Liver (tissue), 9 donors: ENCODE data around the gene UBR4. TPM values are rescaled to one million over a fixed set of nuclear protein-coding genes. Genes with fewer than 3 reads are reported as not detected.
A peak's percentile ranks its signal among the peaks of the same experiment; 100 is the strongest.

Source experiments
- DNase-seq: peaks from one replicate; pipeline ENCODE4 v3.0.0-alpha.2; 2017; ENCODE audit warnings: low spot score
- H3K27ac ChIP-seq, 2 donors: one replicate each; pipeline ENCODE4 v1.7.0; 2013; ENCODE audit warnings: inconsistent platforms in 2 of 2, low read length in 2 of 2, control low read depth in 1 of 2, low read depth in 1 of 2, mild to moderate bottlenecking in 1 of 2
- H3K27me3 ChIP-seq, 4 donors: one replicate each; pipeline versions ENCODE4 v1.6.1 to v1.7.0; 2013; ENCODE audit warnings: low read length in 3 of 4, inconsistent platforms in 1 of 4, mild to moderate bottlenecking in 1 of 4, moderate library complexity in 1 of 4; ENCODE audit not compliant: control insufficient read depth in 4 of 4, insufficient read depth in 4 of 4
- H3K36me3 ChIP-seq, 4 donors: one replicate each; pipeline versions ENCODE4 v1.6.1 to v1.7.0; 2013; ENCODE audit warnings: low read length in 3 of 4, mild to moderate bottlenecking in 3 of 4, low read depth in 1 of 4, moderate library complexity in 1 of 4; ENCODE audit not compliant: control insufficient read depth in 4 of 4, insufficient read depth in 3 of 4
- H3K4me1 ChIP-seq, 4 donors: one replicate each; pipeline versions ENCODE4 v1.6.1 to v1.7.0; 2013; ENCODE audit warnings: low read length in 3 of 4, mild to moderate bottlenecking in 3 of 4, moderate library complexity in 1 of 4; ENCODE audit not compliant: control insufficient read depth in 4 of 4, insufficient read depth in 4 of 4
- H3K4me3 ChIP-seq, 3 donors: one replicate each; pipeline versions ENCODE4 v1.6.1 to v1.7.0; 2013; ENCODE audit warnings: low read length in 3 of 3, control low read depth in 1 of 3, low read depth in 1 of 3, mild to moderate bottlenecking in 1 of 3
- H3K9ac ChIP-seq, 2 donors: one replicate each; pipeline ENCODE4 v1.7.0; 2013; ENCODE audit warnings: low read length in 2 of 2, mild to moderate bottlenecking in 2 of 2, moderate library complexity in 2 of 2, control low read depth in 1 of 2, low read depth in 1 of 2
- H3K9me3 ChIP-seq, 4 donors: one replicate each; pipeline versions ENCODE4 v1.6.1 to v1.7.0; 2013; ENCODE audit warnings: low read length in 3 of 4; ENCODE audit not compliant: control insufficient read depth in 4 of 4
- EGR1 ChIP-seq, 2 donors: IDR thresholded peaks; 2 replicates each; pipeline ENCODE4 v1.6.1; 2016 to 2018; ENCODE audit warnings: antibody characterized with exemption in 2 of 2, low read depth in 2 of 2
- FOXA1 ChIP-seq: IDR thresholded peaks from 2 replicates; pipeline ENCODE4 v1.6.1; 2016; ENCODE audit warnings: antibody characterized with exemption
- GABPA ChIP-seq, 2 donors: IDR thresholded peaks in 1 of 2; conservative IDR thresholded peaks in 1 of 2; 2 replicates each; pipeline ENCODE4 v1.6.1; 2016; ENCODE audit warnings: antibody characterized with exemption in 2 of 2, mild to moderate bottlenecking in 1 of 2, moderate library complexity in 1 of 2
- HNF4A ChIP-seq, 2 donors: conservative IDR thresholded peaks; 2 replicates each; pipeline ENCODE4 v1.6.1; 2016; ENCODE audit warnings: antibody characterized with exemption in 2 of 2, mild to moderate bottlenecking in 2 of 2
- HNF4G ChIP-seq: IDR thresholded peaks from 2 replicates; pipeline ENCODE4 v1.6.1; 2016; ENCODE audit warnings: antibody characterized with exemption
- JUND ChIP-seq, 2 donors: IDR thresholded peaks; 2 replicates each; pipeline ENCODE4 v1.6.1; 2016; ENCODE audit warnings: antibody characterized with exemption in 2 of 2
- NR2F2 ChIP-seq: IDR thresholded peaks from 2 replicates; pipeline ENCODE4 v1.6.1; 2016; ENCODE audit warnings: antibody characterized with exemption
- RAD21 ChIP-seq, 2 donors: IDR thresholded peaks; 2 replicates each; pipeline ENCODE4 v1.6.1; 2016; ENCODE audit warnings: antibody characterized with exemption in 2 of 2, mild to moderate bottlenecking in 2 of 2
- RXRA ChIP-seq, 2 donors: IDR thresholded peaks; 2 replicates each; pipeline ENCODE4 v1.6.1; 2017 to 2018; ENCODE audit warnings: antibody characterized with exemption in 2 of 2, mild to moderate bottlenecking in 1 of 2
- SP1 ChIP-seq: IDR thresholded peaks from 2 replicates; pipeline ENCODE4 v1.6.1; 2018; ENCODE audit warnings: antibody characterized with exemption, mild to moderate bottlenecking
- YY1 ChIP-seq: IDR thresholded peaks from 2 replicates; pipeline ENCODE4 v1.6.1; 2016; ENCODE audit warnings: antibody characterized with exemption, mild to moderate bottlenecking
- WGBS: extraction: QIAGEN DNeasy Blood & Tissue Kit; methylation state at CpG from one replicate; pipeline ENCODE4 v1.1.7; 2013; 5-methylcytosine and 5-hydroxymethylcytosine counted together
- polyA plus RNA-seq, 2 donors: library from polyadenylated mRNA; stranded (reverse) in 1 of 2; unstranded in 1 of 2; fragments of 200-250 nt in 1 of 2; fragments of >200 nt in 1 of 2; fragmentation: Nextera tagmentation in 1 of 2; extraction: Ambion mirVana in 1 of 2; gene quantifications; one replicate each; pipeline versions ENCODE4 v1.2.1 to v1.2.3, GENCODE V29; 2013 to 2015
- total RNA-seq, 2 donors: library from RNA; depleted of rRNA; stranded (reverse); fragments of >200 nt; gene quantifications; one replicate each; pipeline ENCODE4 v1.2.3, GENCODE V29; 2014
- TF ChIP-seq, protein P1 (sequence below): IDR thresholded peaks from 2 replicates; pipeline ENCODE4 v1.6.1; 2016; ENCODE audit warnings: antibody characterized with exemption, mild to moderate bottlenecking
- TF ChIP-seq, protein P2 (sequence below): IDR thresholded peaks from 2 replicates; pipeline ENCODE4 v1.6.1; 2016; ENCODE audit warnings: antibody characterized with exemption
- TF ChIP-seq, protein P3 (sequence below): IDR thresholded peaks from 2 replicates; pipeline ENCODE4 v1.6.1; 2016; ENCODE audit warnings: antibody characterized with exemption
- TF ChIP-seq, protein P4 (sequence below): IDR thresholded peaks from 2 replicates; pipeline ENCODE4 v1.6.1; 2016; ENCODE audit warnings: antibody characterized with exemption
- TF ChIP-seq, protein P5 (sequence below): fragments of 150-350 bp; IDR thresholded peaks from 2 replicates; pipeline ENCODE4 v1.5.1; 2017; ENCODE audit warnings: improper control_type of control experiment, low read depth, low read length; ENCODE audit not compliant: missing input control
- donor health status: healthy.
- donor health status: healthy.
- donor health status: healthy.
- donor health status: healthy.
- donor health status: healthy.

UBR4 gene
- total and polyA plus RNA-seq, 4 donors, result 45.4 to 156 (median 86.9) TPM

DNA sequence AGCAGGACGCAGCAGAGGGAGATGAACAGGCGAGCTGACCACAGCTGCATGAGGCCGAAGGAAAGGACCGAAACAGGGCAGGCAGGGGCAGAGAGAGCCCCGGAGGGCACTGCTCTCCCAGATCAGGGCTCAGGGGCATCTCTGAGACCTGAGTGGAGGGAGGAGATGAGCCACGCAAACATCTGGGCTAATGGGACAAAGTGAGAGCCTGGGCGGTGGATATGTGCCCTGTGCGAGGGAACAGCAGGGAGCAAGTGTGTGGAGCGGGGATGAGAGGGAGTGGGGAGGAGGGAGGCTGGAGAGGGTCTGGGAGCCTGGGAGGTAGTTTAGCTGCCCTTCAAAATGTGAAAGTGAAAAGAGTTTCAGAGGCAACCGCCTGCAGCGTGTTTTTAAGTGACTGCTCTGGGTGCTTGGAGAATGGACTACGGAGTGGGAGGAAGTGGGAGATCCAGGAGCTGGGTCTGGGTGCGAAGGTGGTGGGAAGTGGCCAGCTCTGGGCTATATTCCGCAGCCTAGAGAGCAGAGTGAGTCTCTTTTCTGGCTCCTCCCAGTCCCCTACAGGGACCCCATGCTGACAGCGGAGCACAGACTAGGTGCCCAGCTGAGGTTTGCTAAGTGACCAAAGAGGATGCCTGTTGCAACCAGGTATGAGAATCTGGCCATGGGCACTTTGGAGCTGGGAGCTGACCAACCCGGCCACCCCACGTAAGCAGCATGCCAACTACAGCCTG, 139.0 kb downstream of the UBR4 start:
- Histone ChIP-seq H3K9me3 (no peaks in the 10 kb centered on the region), H3K4me1 (peaks cover 26 to 82% (median 71%) of the 10 kb centered on the region in 4 donors)
- WGBS, result 84% methylated on average over 17 of the region's 17 CpGs

DNA sequence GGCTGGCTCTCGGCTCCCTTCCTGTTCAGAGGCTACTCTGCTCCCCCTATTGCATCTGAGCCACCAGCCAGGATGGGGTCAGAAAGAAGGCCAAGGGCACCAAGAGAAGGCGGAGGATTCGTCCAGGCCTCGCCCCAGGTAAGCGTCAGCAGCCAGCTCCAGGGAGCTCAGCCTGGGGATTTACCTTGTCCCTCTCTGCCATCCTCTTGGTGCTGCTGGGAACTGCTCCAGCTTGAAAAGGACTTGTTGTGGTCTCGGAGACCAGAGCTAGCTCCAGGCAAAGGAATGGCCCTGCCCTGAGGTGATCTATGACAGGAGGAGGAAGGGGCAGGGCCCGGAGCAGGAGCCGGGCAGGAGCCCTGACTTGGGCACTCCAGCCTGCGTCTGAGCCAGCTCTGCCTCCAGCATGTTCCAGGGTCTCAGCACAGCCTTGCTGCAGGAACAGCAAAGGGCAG, 139.8 kb downstream of the UBR4 start:
- peaks cover 0 to 9% (median 5%) of the 10 kb centered on the region in 4 donors for H3K36me3 ChIP-seq
- peaks cover 34 to 81% (median 68%) of the 10 kb centered on the region in 4 donors for H3K4me1 ChIP-seq
- 31% methylated on average over 9 of the region's 9 CpGs for WGBS
- no peak overlapping the region for H3K9ac ChIP-seq
- H3K4me3 ChIP-seq, result no peak overlapping the region
- H3K9me3 ChIP-seq, result no peaks in the 10 kb centered on the region
- DNase-seq, result no peak
- no peaks in the 10 kb centered on the region for H3K27me3 ChIP-seq
- H3K27ac ChIP-seq, result peak overlapping the region in 1 of 2 donors; percentile 29
- peak in 1 of 2 donors; percentile 11 for TF ChIP-seq RAD21 (IDR thresholded peaks at IDR 0.05)
- TF ChIP-seq YY1, result no peak
- no peak for TF ChIP-seq JUND (IDR thresholded peaks at IDR 0.05)
- no peak for TF ChIP-seq HNF4G
- TF ChIP-seq HNF4A (conservative IDR thresholded peaks at IDR 0.05), result peak in 1 of 2 donors; percentile 52
- TF ChIP-seq, protein P1, sequence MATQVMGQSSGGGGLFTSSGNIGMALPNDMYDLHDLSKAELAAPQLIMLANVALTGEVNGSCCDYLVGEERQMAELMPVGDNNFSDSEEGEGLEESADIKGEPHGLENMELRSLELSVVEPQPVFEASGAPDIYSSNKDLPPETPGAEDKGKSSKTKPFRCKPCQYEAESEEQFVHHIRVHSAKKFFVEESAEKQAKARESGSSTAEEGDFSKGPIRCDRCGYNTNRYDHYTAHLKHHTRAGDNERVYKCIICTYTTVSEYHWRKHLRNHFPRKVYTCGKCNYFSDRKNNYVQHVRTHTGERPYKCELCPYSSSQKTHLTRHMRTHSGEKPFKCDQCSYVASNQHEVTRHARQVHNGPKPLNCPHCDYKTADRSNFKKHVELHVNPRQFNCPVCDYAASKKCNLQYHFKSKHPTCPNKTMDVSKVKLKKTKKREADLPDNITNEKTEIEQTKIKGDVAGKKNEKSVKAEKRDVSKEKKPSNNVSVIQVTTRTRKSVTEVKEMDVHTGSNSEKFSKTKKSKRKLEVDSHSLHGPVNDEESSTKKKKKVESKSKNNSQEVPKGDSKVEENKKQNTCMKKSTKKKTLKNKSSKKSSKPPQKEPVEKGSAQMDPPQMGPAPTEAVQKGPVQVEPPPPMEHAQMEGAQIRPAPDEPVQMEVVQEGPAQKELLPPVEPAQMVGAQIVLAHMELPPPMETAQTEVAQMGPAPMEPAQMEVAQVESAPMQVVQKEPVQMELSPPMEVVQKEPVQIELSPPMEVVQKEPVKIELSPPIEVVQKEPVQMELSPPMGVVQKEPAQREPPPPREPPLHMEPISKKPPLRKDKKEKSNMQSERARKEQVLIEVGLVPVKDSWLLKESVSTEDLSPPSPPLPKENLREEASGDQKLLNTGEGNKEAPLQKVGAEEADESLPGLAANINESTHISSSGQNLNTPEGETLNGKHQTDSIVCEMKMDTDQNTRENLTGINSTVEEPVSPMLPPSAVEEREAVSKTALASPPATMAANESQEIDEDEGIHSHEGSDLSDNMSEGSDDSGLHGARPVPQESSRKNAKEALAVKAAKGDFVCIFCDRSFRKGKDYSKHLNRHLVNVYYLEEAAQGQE, result peak; percentile 26
- TF ChIP-seq FOXA1, result no peak
- TF ChIP-seq NR2F2, result no peak
- TF ChIP-seq, protein P2, sequence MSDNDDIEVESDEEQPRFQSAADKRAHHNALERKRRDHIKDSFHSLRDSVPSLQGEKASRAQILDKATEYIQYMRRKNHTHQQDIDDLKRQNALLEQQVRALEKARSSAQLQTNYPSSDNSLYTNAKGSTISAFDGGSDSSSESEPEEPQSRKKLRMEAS, result no peak
- no peak for TF ChIP-seq GABPA (IDR thresholded peaks at IDR 0.05 in 1 of 2, conservative IDR thresholded peaks at IDR 0.05 in 1 of 2)
- TF ChIP-seq, protein P3, sequence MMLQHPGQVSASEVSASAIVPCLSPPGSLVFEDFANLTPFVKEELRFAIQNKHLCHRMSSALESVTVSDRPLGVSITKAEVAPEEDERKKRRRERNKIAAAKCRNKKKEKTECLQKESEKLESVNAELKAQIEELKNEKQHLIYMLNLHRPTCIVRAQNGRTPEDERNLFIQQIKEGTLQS, result no peak
- TF ChIP-seq RXRA (IDR thresholded peaks at IDR 0.05), result peak; percentile 49 to 80
- TF ChIP-seq EGR1 (IDR thresholded peaks at IDR 0.05; ENCODE audit: low read depth in 2 of 2), result no peak
- no peak for TF ChIP-seq SP1
- TF ChIP-seq, protein P4, sequence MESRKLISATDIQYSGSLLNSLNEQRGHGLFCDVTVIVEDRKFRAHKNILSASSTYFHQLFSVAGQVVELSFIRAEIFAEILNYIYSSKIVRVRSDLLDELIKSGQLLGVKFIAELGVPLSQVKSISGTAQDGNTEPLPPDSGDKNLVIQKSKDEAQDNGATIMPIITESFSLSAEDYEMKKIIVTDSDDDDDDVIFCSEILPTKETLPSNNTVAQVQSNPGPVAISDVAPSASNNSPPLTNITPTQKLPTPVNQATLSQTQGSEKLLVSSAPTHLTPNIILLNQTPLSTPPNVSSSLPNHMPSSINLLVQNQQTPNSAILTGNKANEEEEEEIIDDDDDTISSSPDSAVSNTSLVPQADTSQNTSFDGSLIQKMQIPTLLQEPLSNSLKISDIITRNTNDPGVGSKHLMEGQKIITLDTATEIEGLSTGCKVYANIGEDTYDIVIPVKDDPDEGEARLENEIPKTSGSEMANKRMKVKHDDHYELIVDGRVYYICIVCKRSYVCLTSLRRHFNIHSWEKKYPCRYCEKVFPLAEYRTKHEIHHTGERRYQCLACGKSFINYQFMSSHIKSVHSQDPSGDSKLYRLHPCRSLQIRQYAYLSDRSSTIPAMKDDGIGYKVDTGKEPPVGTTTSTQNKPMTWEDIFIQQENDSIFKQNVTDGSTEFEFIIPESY, result no peak

More for the DNA sequence above, 139.0 kb downstream of the UBR4 start:
- TF ChIP-seq, protein P5, sequence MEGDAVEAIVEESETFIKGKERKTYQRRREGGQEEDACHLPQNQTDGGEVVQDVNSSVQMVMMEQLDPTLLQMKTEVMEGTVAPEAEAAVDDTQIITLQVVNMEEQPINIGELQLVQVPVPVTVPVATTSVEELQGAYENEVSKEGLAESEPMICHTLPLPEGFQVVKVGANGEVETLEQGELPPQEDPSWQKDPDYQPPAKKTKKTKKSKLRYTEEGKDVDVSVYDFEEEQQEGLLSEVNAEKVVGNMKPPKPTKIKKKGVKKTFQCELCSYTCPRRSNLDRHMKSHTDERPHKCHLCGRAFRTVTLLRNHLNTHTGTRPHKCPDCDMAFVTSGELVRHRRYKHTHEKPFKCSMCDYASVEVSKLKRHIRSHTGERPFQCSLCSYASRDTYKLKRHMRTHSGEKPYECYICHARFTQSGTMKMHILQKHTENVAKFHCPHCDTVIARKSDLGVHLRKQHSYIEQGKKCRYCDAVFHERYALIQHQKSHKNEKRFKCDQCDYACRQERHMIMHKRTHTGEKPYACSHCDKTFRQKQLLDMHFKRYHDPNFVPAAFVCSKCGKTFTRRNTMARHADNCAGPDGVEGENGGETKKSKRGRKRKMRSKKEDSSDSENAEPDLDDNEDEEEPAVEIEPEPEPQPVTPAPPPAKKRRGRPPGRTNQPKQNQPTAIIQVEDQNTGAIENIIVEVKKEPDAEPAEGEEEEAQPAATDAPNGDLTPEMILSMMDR, result no peak
- TF ChIP-seq YY1 (no peak), NR2F2 (no peak), FOXA1 (no peak), HNF4G (no peak), GABPA (IDR thresholded peaks at IDR 0.05 in 1 of 2, conservative IDR thresholded peaks at IDR 0.05 in 1 of 2) (no peak), RAD21 (IDR thresholded peaks at IDR 0.05) (no peak), JUND (IDR thresholded peaks at IDR 0.05) (no peak)
- TF ChIP-seq, protein P3, result no peak
- TF ChIP-seq, protein P4, result no peak
- no peak overlapping the region for H3K4me3 ChIP-seq
- DNase-seq, result no peak
- peaks cover 4 to 9% (median 6%) of the 10 kb centered on the region in 4 donors for H3K36me3 ChIP-seq
- H3K27me3 ChIP-seq, result no peaks in the 10 kb centered on the region
- H3K27ac ChIP-seq, result no peak overlapping the region
- H3K9ac ChIP-seq, result no peak overlapping the region
